NCI-H748 (cell line): Measurements from ENCODE around the gene SMARCC2.

Source experiments
- DNase-seq: peaks from one replicate; lab custom pipeline; 2025; ENCODE audit not compliant: unreplicated experiment; lab: John Stamatoyannopoulos, UW

The SMARCC2 gene

DNA sequence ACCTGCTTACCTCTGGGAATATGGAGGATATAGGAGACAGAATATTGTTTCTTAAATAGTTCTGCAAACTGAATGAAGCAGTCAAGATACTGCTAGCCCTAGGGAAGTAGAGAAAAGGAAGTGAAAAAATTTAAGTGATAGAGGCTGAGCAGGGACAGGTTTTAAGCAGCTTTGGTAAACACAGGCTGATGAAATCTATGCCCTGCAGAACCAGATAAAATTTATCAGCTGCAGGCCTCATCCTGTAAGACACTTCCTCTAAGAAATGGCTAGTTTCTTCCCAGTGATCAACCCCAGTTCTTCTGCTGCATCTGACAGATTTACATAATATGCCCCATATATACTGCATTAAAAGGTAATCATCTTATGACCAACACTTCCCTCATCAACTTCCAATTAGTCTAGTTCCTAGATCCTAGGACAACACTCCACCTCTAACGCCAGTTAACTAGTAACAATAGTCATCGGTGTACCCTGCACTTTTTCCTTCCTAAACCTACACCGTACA lies 62.5 kb downstream of the SMARCC2 start:
- no peak for DNase-seq

- DNase-seq, result no peak
Observed at GRCh38 chr12:56124133-56124532, 65.2 kb downstream of the SMARCC2 start.

GRCh38 chr12:56122637-56123036 lies 66.6 kb downstream of the SMARCC2 start:
- DNase-seq, result peak; percentile 60

DNA sequence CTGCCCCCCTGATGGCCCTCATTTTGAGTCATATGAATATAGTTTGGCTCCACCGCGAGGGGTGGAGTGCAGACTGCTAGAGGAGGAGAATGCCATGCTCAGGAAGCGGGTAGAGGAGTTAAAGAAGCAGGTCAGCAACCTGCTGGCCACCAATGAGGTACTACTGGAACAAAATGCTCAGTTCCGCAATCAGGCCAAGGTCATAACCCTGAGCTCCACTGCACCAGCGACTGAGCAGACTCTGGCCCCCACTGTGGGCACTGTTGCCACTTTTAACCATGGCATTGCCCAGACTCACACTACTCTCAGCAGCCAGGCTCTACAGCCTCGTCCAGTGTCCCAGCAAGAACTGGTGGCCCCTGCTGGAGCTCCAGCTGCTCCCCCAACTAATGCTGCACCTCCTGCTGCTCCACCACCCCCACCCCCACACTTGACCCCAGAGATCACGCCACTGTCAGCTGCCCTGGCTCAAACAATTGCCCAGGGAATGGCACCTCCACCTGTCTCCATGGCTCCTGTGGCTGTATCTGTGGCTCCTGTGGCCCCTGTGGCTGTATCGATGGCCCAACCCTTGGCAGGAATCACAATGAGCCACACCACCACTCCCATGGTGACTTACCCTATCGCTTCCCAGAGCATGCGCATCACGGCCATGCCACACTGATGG lies 67.9 kb downstream of the SMARCC2 start:
- no peak for DNase-seq

- no peak for DNase-seq
Observed at GRCh38 chr12:56120158-56120846, 69.0 kb downstream of the SMARCC2 start.

DNA sequence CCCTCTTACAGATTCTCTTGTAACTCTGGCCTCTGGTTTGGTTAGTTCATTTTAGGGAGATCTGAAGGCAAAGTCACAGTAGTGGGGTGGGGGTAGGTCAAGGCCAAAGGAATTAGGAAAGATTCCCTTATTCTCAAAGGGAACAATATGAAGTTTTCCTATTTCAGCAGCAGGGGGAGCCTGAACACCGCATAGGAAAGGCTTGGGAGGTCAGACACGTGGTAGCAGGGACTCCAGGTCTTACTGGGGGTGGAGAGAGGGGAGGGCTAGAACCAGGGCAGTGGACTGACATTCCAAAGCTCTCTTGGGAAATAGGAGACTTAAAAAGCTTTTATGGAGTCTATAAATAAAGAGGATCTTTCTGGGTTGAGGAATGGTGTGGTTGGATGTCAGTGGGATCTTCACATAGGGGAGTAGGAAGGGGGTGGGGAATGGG lies 69.9 kb downstream of the SMARCC2 start:
- peak; percentile 80 for DNase-seq

DNA sequence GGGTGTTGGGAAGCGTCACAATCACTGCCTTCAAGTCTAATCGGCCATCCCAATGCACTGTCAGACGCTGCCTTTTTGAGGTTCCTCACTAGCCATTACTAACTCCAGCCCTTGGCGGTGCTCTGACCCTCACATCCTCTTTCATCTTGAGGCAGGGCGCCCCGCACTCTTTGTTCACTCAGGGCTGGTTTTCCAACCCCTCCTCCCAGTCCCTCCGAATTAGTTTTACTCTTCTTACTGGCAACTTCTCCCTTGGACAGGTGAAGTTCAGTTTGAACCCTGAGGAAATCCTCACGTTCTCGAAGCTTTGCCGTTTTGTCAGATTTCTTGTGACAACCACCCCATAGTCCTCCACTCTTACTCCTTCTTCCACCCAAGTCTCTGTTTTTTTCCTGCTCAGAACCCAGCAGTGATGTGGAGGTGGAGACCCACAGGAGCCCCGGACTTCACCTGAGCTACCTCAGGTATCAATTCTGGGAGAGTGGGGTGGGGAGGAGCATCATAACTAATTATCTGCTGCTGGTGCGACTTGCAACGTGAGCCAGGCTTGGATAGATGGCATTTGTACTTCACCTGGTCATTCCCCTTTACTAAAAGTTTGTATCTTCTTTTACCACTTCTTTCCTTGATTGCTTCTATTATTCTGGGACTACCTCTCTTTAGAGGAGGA lies 70.5 kb downstream of the SMARCC2 start:
- no peak for DNase-seq

GRCh38 chr12:56117778-56118687 lies 71.2 kb downstream of the SMARCC2 start, which contains the start of gene ZC3H10:
Gene ZC3H10 (plus strand): TSS chr12:56118266. CDS start chr12:56120563, 2,297 bp downstream.
- DNase-seq, result peak; percentile 100

DNA sequence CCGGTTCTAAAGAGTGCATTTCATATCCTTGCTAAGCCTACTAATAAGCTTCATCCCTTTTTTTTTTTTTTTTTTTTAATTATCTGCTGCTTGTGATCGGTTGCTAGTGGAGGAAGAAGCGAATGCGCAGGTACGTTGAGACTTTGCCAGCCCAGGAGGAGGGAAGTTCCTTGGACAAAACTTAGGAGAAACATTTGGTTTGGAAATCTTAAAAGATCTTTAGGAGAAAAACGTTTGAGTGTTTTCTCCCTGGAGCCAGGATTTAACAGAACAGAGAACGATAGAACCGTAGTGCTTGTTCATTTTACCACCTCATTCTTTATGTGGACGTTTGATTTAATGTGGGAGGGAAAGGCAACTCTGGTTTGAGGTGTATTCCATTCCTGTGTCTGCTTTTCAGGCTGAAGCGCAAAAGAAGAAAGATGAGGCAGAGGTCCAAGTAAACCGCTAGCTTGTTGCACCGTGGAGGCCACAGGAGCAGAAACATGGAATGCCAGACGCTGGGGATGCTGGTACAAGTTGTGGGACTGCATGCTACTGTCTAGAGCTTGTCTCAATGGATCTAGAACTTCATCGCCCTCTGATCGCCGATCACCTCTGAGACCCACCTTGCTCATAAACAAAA lies 72.1 kb downstream of the SMARCC2 start:
- DNase-seq, result peak; percentile 40

- DNase-seq, result peak; percentile 94
Observed at GRCh38 chr12:56116267-56117081, 72.8 kb downstream of the SMARCC2 start, which contains the start of gene RPL41. Gene RPL41 (plus strand): TSS chr12:56116633.

- peak; percentile 40 for DNase-seq
Observed at GRCh38 chr12:56115329-56115728, 74.0 kb downstream of the SMARCC2 start.

- no peak for DNase-seq
Observed at GRCh38 chr12:56114084-56114483, 75.2 kb downstream of the SMARCC2 start.
